Natural killer cell (primary cell): ENCODE results near the gene BOD1L1. TPM values are rescaled to one million over a fixed set of nuclear protein-coding genes. Genes with fewer than 3 reads are reported as not detected.

Experiments
- ATAC-seq, 3 donors: fragments of 150-1000 bp in 2 of 3; fragments of 200-7000 bp in 1 of 3; cut with Tn5 transposase; 1 replicate in 1 of 3; 2 replicates in 2 of 3; pipeline ENCODE4 v1.10.0; 2021; ENCODE audit warnings: mild to moderate bottlenecking in 2 of 3, moderate library complexity in 2 of 3
- DNase-seq, 2 donors: peaks; one replicate each; pipeline versions ENCODE4 v3.0.0 to v3.0.0-alpha.2; 2013 to 2021; ENCODE audit warnings: mixed read lengths in 1 of 2
- H3K27ac ChIP-seq: one replicate; pipeline ENCODE4 v1.5.1; 2013; ENCODE audit warnings: mild to moderate bottlenecking, low read length
- H3K27me3 ChIP-seq: one replicate; pipeline ENCODE4 v1.6.1; 2013; ENCODE audit warnings: low read length; ENCODE audit not compliant: control insufficient read depth, insufficient read depth
- H3K36me3 ChIP-seq: one replicate; pipeline ENCODE4 v1.6.1; 2013; ENCODE audit warnings: low read length; ENCODE audit not compliant: control insufficient read depth, insufficient read depth
- H3K4me1 ChIP-seq: one replicate; pipeline ENCODE4 v1.6.1; 2013; ENCODE audit warnings: low read length; ENCODE audit not compliant: control insufficient read depth, insufficient read depth
- H3K4me3 ChIP-seq: one replicate; pipeline ENCODE4 v1.5.1; 2013; ENCODE audit warnings: low read length
- H3K9me3 ChIP-seq: one replicate; pipeline ENCODE4 v1.6.1; 2013; ENCODE audit warnings: low read length; ENCODE audit not compliant: control insufficient read depth, insufficient read depth
- H3K27ac Mint-ChIP-seq, 2 donors: one replicate each; pipeline ENCODE4 v1.8.0; 2022; ENCODE audit warnings: mild to moderate bottlenecking in 2 of 2, mixed read lengths in 2 of 2, moderate library complexity in 1 of 2
- H3K27me3 Mint-ChIP-seq, 2 donors: one replicate each; pipeline ENCODE4 v1.8.0; 2022; ENCODE audit warnings: low read depth in 2 of 2, mixed read lengths in 2 of 2
- H3K36me3 Mint-ChIP-seq: one replicate; pipeline ENCODE4 v1.8.0; 2022; ENCODE audit warnings: mixed read lengths
- H3K4me1 Mint-ChIP-seq, 2 donors: one replicate each; pipeline ENCODE4 v1.8.0; 2022; ENCODE audit warnings: mixed read lengths in 2 of 2
- H3K4me3 Mint-ChIP-seq: one replicate; pipeline ENCODE4 v1.8.0; 2022; ENCODE audit warnings: mild to moderate bottlenecking, moderate library complexity, mixed read lengths
- H3K9me3 Mint-ChIP-seq, 2 donors: one replicate each; pipeline ENCODE4 v1.8.0; 2022; ENCODE audit warnings: mixed read lengths in 2 of 2
- CTCF ChIP-seq: fragments of 200-600 bp; IDR thresholded peaks from one replicate; pipeline ENCODE4 v1.8.0; 2022; ENCODE audit warnings: antibody characterized with exemption
- WGBS: methylation state at CpG from one replicate; pipeline ENCODE4 v1.1.7; 2013; ENCODE audit warnings: missing lambda C conversion rate; ENCODE audit not compliant: insufficient coverage; 5-methylcytosine and 5-hydroxymethylcytosine counted together
- intact Hi-C: fragments of 100-400 bp; cut with micrococcal nuclease; formaldehyde crosslinking; loops from one replicate; pipeline ENCODE4 v1.14.2; 2022
- total RNA-seq, 4 donors: library from RNA; stranded (reverse); fragments of 120-200 nt in 1 of 4; gene quantifications; one replicate each; pipeline versions ENCODE4 v1.2.3 to v1.2.4, GENCODE V29; 2013 to 2022

The BOD1L1 gene
- total RNA-seq, 3 donors from 2014 or later (not counting 1 experiment from before 2014, with no cell fraction given), result 62.2 to 69.1 (median 67.7) TPM

GRCh38 chr4:13548059-13548983 is 79.2 kb downstream of the BOD1L1 start:
- Histone ChIP-seq H3K4me3 (no peak overlapping the region), H3K36me3 (no peaks in the 10 kb centered on the region), H3K27me3 (peaks cover 44% of the 10 kb centered on the region), H3K27ac (no peak overlapping the region), H3K9me3 (peaks cover 10% of the 10 kb centered on the region), H3K4me1 (peaks cover 36% of the 10 kb centered on the region)
- Mint-ChIP-seq H3K4me1 (peaks cover 28 to 33% of the 10 kb centered on the region in 2 donors), H3K4me3 (peak overlapping the region; percentile 52), H3K9me3 (no peaks in the 10 kb centered on the region), H3K27me3 (peaks cover 55 to 70% of the 10 kb centered on the region in 2 donors), H3K36me3 (peaks cover 10% of the 10 kb centered on the region), H3K27ac (no peak overlapping the region)
- TF ChIP-seq CTCF, result no peak
- ATAC-seq, result no peak
- 12% methylated on average over 31 of the region's 35 CpGs for WGBS
- intact Hi-C loops, result loop anchor here (5.0 kb wide), 2 partner anchors 66 to 1781 kb away; partner anchors contain the start of gene RAB28
- DNase-seq, result no peak

GRCh38 chr4:13547485-13548041 is 80.0 kb downstream of the BOD1L1 start:
- intact Hi-C loops, result loop anchor here (5.0 kb wide), 2 partner anchors 65 to 1780 kb away; partner anchors contain the start of gene RAB28
- Mint-ChIP-seq H3K27me3 (peaks cover 56 to 70% of the 10 kb centered on the region in 2 donors), H3K4me3 (peak overlapping the region; percentile 90), H3K27ac (no peak overlapping the region), H3K9me3 (no peaks in the 10 kb centered on the region), H3K4me1 (peaks cover 28 to 39% of the 10 kb centered on the region in 2 donors), H3K36me3 (peaks cover 10% of the 10 kb centered on the region)
- peak overlapping the region; percentile 22 for H3K4me3 ChIP-seq
- peak in 1 of 2 donors; percentile 60 for DNase-seq
- TF ChIP-seq CTCF, result no peak
- H3K4me1 ChIP-seq, result peaks cover 37% of the 10 kb centered on the region
- H3K9me3 ChIP-seq, result peaks cover 10% of the 10 kb centered on the region
- H3K27me3 ChIP-seq, result peaks cover 51% of the 10 kb centered on the region
- no peak overlapping the region for H3K27ac ChIP-seq
- WGBS, result under 1% methylated on average over 56 of the region's 56 CpGs
- no peaks in the 10 kb centered on the region for H3K36me3 ChIP-seq
- peak; percentile 21 to 65 (median 64) for ATAC-seq

- Mint-ChIP-seq H3K4me3 (peak overlapping the region; percentile 90), H3K9me3 (no peaks in the 10 kb centered on the region), H3K4me1 (peaks cover 28 to 39% of the 10 kb centered on the region in 2 donors), H3K36me3 (peaks cover 10% of the 10 kb centered on the region), H3K27ac (peak overlapping the region; percentile 55 to 62), H3K27me3 (peaks cover 54 to 66% of the 10 kb centered on the region in 2 donors)
- intact Hi-C loops, result loop anchor here (5.0 kb wide), 2 partner anchors 65 to 1780 kb away; partner anchors contain the start of gene RAB28
- Histone ChIP-seq H3K4me1 (peaks cover 42% of the 10 kb centered on the region), H3K27me3 (peaks cover 53% of the 10 kb centered on the region), H3K36me3 (no peaks in the 10 kb centered on the region), H3K4me3 (peak overlapping the region; percentile 22), H3K9me3 (peaks cover 10% of the 10 kb centered on the region), H3K27ac (no peak overlapping the region)
- ATAC-seq (peak in 2 of 3 donors; percentile 8 to 14), DNase-seq (peak in 1 of 2 donors; percentile 38)
- 3% methylated on average over 54 of the region's 54 CpGs for WGBS
- TF ChIP-seq CTCF, result no peak
Measured at GRCh38 chr4:13546941-13547484, 80.5 kb downstream of the BOD1L1 start.
